HG03520 (cell line): ENCODE results near the gene SPPL2B.
"Not testable (repeated sequence)": the region's sequence is repeated elsewhere in the genome, so short reads cannot be mapped to it uniquely, and the experiment has no call there.

ENCODE experiments used
- ATAC-seq: cut with Tn5 transposase; IDR thresholded peaks from one replicate; pipeline ENCODE4 v1.9.1; 2021; ENCODE audit warnings: mild to moderate bottlenecking, moderate library complexity; ENCODE audit not compliant: unreplicated experiment

SPPL2B gene, protein sequence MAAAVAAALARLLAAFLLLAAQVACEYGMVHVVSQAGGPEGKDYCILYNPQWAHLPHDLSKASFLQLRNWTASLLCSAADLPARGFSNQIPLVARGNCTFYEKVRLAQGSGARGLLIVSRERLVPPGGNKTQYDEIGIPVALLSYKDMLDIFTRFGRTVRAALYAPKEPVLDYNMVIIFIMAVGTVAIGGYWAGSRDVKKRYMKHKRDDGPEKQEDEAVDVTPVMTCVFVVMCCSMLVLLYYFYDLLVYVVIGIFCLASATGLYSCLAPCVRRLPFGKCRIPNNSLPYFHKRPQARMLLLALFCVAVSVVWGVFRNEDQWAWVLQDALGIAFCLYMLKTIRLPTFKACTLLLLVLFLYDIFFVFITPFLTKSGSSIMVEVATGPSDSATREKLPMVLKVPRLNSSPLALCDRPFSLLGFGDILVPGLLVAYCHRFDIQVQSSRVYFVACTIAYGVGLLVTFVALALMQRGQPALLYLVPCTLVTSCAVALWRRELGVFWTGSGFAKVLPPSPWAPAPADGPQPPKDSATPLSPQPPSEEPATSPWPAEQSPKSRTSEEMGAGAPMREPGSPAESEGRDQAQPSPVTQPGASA

DNA sequence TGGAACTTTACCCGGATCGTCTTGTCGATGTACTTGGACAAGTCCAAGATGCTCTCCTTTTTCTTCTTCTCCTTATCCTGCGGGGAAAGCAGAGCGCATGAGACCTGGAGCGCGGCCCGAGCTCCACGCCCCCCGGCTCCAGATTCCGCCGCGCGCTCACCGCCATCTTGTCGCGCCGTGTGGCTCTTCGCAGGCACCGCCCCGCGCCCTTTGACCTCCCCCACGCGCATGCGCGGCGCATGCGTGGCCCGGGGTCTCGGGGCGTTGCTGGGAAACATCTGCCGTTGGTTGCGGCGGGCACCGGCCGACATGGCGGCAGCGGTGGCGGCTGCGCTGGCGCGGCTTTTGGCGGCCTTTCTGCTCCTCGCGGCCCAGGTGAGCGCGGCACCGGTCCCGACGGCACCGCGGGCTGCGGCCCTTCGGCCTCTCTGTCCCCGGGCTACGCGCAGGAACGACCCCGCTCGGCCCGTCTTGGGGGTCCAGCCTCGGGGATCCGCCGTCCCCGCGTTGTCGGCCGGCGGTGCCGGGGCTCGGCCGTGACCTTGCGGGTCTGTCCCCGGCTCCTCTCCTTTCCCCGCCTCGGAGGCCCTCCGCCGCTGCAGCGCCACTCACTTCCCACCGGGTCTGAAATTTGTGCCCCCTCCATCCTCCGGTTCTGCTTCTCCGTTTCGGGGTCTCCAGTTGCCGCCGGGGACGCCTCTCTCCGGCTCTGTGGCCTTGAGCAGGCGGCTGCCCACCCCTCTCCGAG lies at the start of gene SPPL2B, which contains the start of gene LSM7:
Gene SPPL2B, plus strand, starts transcription at position 284 of the 748 bp plus-strand sequence. Its CDS starts 26 bp downstream, at position 310.
Gene LSM7, minus strand, starts transcription at position 186 of the 748 bp plus-strand sequence. Its CDS starts 20 bp downstream, at position 166.
- peak; percentile 59 for ATAC-seq

DNA sequence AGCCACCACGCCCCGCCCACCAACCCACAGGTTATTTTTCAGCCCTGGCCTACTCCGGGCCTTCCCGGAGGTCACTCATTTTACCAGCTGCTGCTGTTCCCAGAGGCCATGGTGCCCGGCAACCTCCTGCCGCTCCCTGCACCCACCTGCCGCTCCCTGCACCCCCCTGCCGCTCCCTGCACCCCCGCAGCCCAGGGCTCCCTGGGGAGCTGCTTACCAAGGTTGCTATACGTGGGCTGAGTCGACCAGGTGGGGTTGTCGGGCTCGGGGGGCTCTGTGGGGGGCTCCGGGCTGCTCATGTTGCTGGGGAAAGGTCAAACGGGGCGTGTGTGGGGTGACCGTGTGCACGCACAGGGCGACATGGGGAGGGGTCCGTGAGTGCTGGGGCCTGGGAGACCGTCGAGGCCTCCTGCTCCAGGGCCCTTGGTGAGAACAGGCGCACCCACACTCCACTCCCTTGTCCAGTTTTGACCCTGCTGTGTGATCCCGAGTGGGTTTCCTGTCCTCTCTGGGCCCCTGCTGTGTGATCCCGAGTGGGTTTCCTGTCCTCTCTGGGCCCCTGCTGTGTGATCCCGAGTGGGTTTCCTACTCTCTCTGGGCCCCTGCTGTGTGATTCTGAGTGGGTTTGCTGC lies 47.7 kb upstream of the SPPL2B start:
- no peak for ATAC-seq

DNA sequence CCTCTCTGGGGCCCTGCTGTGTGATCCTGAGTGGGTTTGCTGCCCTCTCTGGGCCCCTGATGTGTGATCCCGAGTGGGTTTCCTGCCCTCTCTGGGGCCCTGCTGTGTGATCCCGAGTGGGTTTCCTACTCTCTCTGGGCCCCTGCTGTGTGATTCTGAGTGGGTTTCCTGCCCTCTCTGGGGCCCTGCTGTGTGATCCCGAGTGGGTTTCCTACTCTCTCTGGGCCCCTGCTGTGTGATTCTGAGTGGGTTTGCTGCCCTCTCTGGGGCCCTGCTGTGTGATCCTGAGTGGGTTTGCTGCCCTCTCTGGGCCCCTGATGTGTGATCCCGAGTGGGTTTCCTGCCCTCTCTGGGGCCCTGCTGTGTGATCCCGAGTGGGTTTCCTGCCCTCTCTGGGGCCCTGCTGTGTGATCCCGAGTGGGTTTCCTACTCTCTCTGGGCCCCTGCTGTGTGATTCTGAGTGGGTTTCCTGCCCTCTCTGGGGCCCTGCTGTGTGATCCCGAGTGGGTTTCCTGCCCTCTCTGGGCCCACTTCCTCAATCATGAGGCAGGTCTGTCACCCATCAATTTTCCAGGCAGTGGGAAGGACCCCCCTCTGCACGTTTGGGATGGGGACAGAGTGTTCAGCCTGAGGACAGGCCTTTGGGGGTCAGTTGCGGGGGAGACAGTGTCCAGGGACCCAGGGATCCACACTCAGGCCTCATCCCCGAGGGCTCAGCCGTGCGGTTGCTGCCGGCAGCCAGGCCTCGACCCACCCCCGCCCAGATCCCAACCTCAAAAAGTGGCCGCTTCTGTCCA lies 47.0 kb upstream of the SPPL2B start:
- ATAC-seq = not testable (repeated sequence)

DNA sequence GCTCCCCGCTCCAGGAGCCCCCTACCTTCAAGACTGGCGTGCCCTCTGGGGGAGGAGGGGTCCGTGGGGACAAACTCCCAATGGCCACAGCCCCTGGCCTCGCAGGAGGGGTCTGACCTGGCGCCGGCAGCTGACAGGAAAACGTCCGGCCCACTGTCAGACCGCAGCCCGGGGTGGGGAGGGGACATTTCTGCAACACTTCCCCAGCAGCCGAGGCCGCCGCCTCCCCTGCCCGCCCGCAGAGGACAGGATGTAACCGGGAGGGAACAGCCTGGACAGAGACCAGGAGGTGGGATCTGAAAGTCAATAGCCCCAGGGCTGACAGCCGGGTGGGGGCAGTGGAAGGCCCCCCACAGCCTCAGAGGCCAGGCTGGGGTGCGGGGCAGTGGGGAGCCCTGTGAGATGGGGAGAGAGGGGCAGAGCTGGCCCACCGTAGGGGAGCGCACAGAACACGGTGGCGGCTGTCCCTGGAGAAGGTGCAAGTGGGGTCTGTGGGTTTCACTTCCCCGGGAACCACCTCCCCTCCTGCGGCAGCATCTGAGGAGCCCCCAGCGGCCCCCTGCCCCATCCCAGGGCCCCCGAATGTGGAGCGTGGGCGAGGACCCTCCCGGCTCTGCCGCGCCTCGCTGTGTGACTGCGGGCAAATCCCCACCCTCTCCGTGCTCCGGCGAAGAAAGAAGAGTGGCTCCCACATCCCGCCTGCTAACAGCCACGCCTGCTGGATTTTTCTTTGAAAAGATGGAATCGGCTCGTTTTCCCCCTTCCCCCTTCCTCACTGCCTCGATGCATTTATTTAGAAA lies 46.2 kb upstream of the SPPL2B start, which contains the start of gene PEAK3:
Gene PEAK3, minus strand, starts transcription at position 114 of the 800 bp plus-strand sequence. CDS start 1,244 bp downstream, outside the sequence.
- ATAC-seq = no peak

DNA sequence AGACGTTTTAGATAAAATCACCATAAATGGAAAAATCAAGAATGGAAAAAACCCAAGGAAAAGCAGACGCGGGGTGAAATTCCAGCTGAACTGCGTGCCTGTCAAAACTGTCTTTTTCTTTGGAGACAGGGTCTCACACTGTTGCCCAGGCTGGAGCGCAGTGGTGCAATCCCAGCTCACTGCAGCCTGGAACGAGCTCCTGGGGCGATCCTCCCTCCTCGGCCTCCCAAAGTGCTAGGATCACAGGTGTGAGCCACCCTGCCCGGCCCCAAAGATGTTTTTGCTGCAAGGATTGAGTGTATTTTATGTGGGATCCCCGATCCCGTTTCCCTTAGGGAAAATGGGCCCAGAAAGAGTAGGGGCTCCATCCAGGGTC lies 45.6 kb upstream of the SPPL2B start:
- ATAC-seq = no peak

DNA sequence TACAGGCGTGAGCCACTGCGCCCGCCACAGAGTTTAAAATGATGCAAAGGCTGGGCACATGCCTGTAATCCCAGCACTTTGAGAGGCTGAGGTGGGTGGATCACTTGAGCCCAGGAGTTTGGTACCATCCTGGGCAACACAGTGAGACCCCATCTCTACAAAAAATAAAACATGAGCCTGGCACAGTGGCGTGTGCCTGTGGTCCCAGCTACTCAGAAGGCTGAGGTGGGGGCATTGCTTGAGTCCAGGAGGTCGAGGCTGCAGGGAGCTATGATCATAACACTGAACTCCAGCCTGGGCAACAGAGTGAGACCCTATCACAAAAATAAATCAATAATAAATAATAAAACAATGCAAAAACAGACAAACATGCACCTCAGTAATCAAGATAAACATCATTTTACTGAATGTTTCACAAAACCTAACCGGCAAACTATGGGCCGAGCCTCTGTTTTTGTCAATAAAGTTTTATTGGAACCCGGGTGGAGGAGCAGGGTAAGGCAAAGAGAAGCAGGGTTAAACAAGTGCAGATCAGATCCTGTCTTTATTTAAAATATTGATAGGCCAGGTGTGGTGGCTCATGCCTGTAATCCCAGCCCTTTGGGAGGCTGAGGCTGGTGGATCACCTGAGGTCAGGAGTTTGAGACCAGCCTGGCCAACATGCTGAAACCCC lies 44.5 kb upstream of the SPPL2B start:
- ATAC-seq = no peak

DNA sequence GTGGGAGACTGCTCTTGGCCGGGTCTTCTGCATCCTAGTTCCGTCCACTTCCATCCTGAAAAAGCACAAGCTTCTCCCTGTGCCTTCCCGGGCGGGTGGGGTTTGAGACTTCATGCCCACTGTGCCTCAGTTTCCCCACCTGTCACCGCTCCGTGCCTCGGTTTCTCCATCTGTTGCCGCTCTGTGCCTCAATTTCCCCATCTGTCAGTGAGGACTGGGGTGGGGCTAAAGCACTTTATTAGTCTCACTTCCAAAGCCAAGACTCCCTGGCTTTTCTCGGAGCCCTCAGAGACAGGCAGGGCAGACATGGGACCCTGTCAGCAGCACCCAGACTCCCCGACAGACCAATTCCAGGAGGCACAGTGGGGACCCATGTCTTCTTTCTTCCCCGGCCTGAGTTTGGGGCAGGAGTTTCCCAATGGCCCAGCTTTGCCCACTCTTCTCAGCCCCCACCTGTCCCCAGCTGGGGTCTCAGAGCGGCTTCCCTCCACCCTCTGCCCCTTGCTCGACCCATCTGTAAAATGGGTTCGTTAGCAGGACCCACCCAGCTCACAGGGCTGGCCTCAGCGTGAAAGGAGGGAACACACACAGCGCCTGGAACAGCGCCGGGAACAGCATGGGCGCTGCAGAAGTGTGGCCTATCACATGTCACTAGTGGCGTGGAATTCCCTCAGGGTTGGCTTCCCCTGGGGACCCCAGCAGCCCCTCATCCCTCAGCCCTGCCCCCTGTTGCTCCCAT lies 41.9 kb upstream of the SPPL2B start:
- ATAC-seq = no peak

DNA sequence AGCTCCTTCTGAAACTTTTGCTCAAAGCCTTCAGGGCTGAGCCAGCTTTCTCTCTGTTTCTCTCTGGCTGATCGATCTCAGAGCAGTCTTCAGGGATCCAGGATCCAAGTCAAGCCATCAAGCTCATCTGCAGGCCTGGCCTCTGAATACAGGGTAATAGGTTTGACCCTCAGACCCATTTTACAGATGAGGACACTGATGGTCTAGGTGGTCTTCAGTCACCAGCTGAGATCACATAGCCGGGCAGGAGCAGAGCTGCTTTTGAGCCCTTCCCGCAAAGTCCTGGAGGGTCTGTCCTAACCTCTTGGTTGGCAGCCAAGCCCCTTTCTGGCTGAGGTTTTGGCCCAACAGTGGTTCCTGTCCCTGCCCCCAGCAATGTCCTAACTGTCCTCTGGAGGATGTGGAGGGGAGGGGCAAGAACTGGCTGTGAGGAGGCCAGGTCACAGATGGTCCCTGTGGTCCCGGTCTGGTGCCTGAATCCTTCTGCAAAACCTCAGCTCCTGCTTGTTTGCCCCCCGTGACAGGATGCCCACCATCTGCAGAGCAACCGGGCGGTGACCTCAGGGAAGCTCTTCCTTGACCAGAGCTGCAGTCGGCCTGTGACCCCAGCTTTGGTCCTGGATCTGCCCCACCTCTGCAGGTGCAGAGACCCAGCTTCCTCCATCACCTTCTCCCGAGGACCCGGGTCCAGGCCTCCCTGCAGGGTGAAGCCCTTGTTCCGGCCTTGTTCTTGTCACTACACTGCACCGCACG lies 40.7 kb upstream of the SPPL2B start:
- ATAC-seq = no peak

DNA sequence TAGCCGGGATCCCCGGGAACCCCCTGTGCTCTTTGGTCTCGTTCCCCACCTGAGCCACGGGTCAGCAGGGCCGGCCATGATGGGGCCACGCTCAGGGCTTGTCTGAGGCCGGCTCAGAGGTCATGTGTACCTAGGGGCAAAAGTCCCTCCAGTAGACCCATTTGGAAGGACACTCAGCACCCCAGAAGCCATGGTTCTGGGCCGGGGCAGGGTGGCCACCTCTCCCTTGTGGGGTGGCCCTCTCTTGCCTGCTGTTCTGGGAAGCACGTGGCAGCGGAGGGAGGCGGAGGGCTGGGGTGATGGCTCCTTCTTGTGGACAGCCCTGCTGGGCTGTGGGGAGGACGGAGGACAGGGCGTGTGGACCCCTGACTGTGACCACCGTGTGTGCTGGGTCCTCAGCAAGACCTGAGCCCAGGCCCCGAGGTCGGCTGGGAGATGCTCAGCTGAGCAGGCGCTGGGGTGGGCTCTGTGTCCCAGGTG lies 40.1 kb upstream of the SPPL2B start:
- no peak for ATAC-seq

DNA sequence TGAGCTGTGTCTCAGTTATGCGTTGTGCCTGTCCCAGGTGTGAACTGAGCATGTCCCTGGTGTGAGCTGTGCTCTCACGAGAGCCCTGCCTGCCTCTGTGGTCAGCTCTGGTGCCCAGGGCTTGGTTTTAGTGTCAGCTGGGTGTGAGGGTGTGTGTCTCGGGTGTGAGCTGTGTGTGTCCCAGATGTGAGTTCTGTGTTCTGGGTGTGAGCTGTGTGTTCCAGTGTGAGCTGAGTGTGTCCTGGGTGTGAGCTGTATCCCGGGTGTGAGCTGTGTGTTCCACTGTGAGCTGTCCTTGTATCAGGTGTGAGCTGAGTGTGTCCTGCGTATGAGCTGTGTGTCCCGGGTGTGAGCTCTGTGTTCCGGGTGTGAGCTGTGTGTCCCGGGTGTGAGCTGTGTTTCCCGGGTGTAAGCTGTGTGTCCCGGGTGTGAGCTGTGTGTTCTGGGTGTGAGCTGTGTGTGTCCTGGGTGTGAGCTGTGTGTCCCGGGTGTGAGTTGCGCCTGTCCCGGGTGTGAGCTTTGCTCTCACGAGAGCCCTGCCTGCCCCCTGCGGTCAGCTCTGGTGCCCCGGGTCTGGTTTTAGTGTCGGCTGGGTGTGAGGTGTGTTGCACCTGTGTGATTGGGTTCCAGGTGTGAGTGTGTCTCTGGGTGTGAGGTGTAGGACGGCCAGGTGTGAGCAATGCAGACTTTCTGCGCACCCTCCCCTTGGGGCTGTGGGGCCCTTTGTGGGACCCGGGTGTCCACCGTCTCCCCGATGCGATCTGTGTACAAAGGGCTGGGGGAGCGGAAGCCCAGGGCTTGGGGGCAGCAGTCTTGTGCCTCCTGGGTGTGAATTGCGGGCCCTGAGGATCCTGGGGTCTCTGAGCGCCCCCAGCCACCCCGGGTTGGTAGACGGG lies 39.4 kb upstream of the SPPL2B start:
- ATAC-seq = no peak

DNA sequence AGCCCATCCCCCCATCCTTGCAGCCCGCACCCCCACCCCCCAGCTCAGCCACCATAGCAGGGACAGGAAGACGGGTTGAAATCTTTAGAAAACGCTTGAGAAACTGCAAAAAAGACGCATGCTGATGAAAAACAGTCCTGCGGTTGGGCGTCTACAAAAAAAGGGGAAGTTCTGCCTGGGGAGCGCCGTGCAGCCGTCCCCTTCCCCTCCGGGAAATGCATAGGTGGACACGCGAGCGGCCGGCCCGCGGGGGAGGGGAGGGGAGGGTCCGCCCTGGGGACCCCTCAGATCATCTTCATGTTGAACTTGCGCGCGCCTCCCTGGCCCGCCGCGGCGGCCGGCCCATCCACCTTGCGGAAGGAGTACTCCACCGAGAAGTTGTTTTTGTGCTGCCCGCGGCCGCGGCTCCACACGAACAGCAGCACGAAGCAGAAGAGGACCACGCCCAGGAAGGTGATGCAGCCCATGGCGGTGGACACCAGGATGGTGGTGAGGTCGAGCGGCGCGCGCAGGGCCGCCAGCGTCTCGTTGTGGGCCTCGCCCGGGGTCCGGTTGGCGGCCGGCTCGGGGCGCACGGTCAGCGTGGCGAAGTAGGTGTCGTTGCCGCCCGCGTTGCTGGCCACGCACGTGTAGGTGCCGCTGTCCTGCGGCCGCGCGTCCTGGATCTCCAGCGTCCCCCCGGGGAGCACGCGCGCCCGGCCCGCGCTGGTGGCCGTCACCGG lies 38.6 kb upstream of the SPPL2B start:
- ATAC-seq = no peak

DNA sequence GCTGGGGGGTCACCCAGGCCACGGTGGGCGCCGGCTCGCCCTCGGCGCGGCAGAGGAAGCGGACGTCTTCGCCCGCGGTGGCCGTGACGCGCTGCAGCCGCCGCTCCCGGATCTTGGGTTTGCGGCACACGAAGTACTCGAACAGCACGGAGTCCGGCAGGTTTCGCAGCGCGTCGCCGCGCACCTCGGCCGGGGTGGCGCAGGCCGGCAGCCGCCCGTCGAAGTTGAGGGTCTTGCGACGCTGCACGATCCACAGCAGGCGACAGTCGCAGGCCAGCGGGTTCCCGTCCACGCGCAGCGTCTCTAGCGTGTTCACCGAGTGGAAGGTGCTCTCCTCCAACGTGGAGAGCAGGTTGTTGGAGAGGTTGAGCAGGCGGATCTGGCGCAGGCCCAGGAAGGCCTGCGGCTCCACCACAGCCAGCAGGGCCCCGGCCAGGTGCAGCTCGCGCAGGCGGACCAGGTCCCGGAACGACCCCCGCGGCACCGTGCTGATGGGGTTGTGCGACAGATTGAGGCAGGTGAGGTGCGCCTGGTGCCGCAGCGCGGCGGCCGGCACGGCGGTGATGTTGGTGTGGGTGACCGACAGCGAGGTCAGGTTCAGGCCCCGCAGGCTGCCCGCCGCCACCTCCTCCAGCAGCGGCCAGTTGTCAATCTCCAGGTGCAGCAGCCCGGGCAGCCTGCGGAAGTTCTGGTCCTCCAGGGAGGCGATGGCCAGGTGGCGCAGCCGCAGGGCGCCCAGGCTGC lies 37.9 kb upstream of the SPPL2B start:
- no peak for ATAC-seq

DNA sequence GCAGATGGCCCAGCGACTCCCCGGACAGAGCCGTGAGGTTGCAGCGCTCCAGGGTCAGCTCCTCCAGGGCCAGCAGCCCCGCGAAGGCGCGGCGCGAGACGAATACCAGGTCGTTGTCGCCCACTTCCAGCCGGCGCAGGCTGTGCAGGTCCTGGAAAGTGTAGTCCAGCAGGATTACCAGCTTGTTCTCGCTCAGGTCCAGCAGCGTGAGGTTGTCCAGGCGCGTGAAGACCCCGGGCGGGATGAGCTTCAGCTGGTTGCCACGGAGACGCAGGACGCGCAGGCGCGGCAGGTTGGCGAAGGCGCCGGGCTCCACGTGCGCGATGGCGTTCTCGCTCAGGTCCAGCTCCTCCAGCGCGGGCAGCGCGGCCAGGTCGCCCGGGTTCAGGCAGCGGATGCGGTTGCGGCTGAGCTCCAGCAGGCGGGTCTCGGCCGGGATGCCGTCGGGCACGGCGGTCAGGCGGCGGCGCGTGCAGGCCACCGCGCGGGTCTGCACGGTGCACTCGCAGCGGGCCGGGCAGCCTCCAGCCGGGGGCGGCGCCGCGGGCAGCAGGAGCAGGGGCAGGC lies 37.2 kb upstream of the SPPL2B start:
- no peak for ATAC-seq

DNA sequence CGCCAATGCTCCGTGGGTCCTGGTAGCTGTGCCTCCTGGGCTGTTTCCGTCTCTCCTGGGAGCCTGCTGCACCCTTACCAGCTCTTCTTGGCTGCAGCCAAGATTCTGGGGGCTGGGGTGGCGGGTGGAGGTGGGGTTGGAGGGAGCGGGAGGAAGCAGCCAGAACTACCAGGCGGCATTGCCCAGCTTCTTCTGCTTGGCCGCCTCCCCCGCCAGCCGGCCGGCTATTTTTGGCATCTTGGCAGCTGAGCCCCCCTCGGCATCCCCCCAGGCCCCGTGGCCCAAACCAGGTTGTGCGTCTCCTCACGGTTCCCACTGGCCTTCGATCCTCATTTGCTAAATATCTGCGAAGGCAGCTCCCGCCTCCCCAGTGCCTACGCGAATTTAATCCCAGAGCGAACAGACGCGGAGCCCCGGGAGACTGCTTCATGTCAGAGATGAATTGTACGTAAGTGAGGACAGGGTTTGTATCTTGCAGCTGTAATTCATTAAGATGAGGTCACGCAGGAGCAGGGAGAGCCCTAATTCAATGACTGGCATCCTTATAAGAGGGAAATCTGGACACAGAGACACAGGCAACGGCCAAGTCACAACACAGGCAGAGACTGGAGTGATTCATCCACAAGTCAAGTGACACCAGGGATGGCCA lies 33.7 kb upstream of the SPPL2B start:
- ATAC-seq = no peak
